ENCODE results near the gene SMAD7. TPM values are rescaled to one million over a fixed set of nuclear protein-coding genes. Genes with fewer than 3 reads are reported as not detected.

The SMAD7 gene
- total and polyA plus RNA-seq, 2 donors: 7.8 to 9.3 TPM

DNA sequence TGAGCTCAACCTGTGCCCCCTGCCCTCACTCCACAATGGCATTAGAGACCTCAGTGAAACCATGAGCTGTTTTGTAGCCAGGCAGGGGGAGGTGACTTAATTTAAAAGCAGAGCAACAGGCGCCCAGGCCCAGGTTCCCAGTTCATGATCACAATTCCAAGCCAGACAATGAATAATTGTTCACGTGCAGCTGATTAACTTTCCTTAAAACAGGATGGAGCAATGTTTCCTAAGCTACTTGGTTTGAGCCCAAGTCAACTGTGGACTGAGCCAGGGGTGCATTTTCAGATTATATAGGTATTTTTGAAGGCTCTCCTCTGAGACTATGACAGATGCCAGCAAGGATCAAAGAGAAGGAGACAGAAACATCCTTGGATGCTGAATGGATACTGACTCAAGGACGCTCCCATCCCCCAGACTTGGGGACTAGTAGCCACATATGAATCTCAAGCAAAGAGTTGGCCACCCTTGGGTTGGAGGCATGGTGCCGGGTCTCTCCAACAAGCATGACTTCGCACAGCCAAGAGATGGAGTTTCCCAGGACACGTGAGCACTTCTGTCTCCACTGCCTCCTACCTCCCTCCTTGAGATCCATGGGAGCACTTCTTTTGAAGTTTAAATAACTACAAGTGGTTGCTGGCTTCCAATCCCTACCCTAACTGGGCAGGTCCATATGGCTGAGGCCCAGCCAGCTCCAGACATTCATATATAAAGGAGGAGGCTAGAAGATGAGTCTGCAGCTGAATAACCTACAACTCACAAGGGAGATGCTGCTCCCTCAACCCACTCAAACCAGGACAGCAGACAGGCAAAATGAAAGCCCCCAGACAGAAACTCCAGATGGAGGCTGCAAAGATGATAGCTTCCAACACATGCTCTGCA, 12.7 kb downstream of the SMAD7 start:
- H3K27me3 ChIP-seq (ENCODE audit: control insufficient read depth in 2 of 2, insufficient read depth in 1 of 2, low read length in 1 of 2): peaks cover 44 to 84% of the 10 kb centered on the region in 2 donors
- peaks cover 0 to 3% of the 10 kb centered on the region in 2 donors for H3K9me3 ChIP-seq (ENCODE audit: control insufficient read depth in 2 of 2, insufficient read depth in 1 of 2, low read length in 1 of 2)
- H3K27ac ChIP-seq (ENCODE audit: low read depth in 1 of 2, low read length in 1 of 2): peak overlapping the region in 1 of 2 donors; percentile 5
- no peak for DNase-seq (ENCODE audit: low read depth in 6 of 9, low spot score in 9 of 9)
- H3K36me3 ChIP-seq (ENCODE audit: control insufficient read depth in 2 of 2, insufficient read depth in 2 of 2, low read length in 1 of 2): peaks cover 0 to 6% of the 10 kb centered on the region in 2 donors
- 97% methylated on average over 6 of the region's 6 CpGs for WGBS
- H3K4me3 ChIP-seq (ENCODE audit: low read length in 2 of 2): no peak overlapping the region
- H3K4me1 ChIP-seq (ENCODE audit: control insufficient read depth in 2 of 2, insufficient read depth in 2 of 2, low read length in 2 of 2): peaks cover 29 to 61% of the 10 kb centered on the region in 2 donors

DNA sequence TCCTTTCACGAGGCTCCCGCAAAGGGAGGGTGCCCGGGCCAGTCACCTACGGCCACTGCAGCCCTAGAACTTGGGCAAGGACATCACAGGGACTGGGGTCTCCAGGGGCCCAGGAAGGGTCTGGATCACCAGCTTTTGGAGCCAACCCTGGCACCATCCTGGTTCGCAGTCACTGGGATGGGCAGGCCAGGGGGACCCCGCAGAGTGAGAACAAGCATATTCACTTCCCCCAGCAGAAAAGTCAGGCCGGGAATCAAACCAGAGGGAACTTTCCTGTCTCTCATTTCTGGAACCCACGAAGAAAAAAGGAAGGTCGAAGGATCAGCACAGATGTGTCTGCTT, 15.4 kb downstream of the SMAD7 start:
- Histone ChIP-seq H3K27me3 (ENCODE audit: control insufficient read depth in 2 of 2, insufficient read depth in 1 of 2, low read length in 1 of 2) (peaks cover 28 to 81% of the 10 kb centered on the region in 2 donors), H3K9me3 (ENCODE audit: control insufficient read depth in 2 of 2, insufficient read depth in 1 of 2, low read length in 1 of 2) (peaks cover 0 to 3% of the 10 kb centered on the region in 2 donors), H3K4me3 (ENCODE audit: low read length in 2 of 2) (no peak overlapping the region), H3K4me1 (ENCODE audit: control insufficient read depth in 2 of 2, insufficient read depth in 2 of 2, low read length in 2 of 2) (peaks cover 17 to 54% of the 10 kb centered on the region in 2 donors), H3K36me3 (ENCODE audit: control insufficient read depth in 2 of 2, insufficient read depth in 2 of 2, low read length in 1 of 2) (no peaks in the 10 kb centered on the region), H3K27ac (ENCODE audit: low read depth in 1 of 2, low read length in 1 of 2) (no peak overlapping the region)
- DNase-seq (ENCODE audit: low read depth in 6 of 9, low spot score in 9 of 9): no peak
- WGBS: 92% methylated on average over 9 of the region's 9 CpGs

DNA sequence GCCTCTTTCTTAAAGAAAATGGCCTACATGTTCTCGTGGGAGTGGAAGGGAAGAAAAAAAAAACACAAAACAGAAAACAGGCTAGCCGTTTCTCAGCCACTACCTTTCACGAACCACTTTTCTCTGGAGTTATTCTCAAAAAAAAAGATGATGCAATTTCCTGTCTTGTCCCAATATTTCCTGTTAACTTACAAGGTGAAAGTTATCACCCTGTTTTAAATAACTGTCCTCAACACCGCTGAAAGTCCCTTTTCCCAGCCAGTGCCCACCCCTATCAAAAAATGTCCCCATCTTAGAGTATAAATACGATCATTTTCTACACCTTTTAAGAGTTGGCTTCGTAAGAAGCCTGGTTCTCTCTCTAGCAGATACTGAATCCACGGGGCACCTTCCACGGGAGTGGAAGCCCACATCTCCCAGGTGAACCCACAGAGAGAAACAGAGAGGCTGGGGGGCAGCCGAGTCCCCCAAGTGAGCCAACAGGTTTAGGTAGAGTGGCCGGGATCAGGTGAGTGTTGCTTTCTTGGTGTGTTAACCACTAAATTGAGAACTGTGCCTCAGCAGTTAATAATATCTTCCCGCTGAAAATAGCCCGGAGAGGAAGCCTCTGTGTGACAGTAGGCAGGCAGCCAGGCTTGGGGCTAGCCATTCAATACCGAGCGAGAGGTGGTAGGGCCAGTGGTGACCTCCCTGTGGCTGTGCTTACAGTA, 15.9 kb downstream of the SMAD7 start:
- peak in 1 of 9 donors; percentile 39 for DNase-seq (ENCODE audit: low read depth in 6 of 9, low spot score in 9 of 9)
- no peak overlapping the region for H3K4me3 ChIP-seq (ENCODE audit: low read length in 2 of 2)

DNA sequence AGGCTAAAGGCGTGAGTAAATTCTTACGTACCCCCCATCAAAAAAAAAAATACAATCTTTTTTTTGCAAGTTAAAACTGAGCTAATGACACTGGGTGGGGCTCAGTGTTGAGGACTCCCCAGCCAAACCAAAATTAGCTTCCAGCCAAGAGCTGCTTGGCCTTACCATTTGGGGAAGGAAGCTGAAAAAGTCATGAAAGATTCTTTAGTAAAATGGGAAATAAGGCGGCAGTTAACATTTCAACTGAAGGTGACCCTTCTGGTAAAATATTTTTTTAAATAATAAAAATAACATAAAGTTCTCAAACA, 16.4 kb downstream of the SMAD7 start:
- Histone ChIP-seq H3K4me3 (ENCODE audit: low read length in 2 of 2) (no peak overlapping the region), H3K36me3 (ENCODE audit: control insufficient read depth in 2 of 2, insufficient read depth in 2 of 2, low read length in 1 of 2) (no peaks in the 10 kb centered on the region), H3K4me1 (ENCODE audit: control insufficient read depth in 2 of 2, insufficient read depth in 2 of 2, low read length in 2 of 2) (peaks cover 13 to 49% of the 10 kb centered on the region in 2 donors), H3K9me3 (ENCODE audit: control insufficient read depth in 2 of 2, insufficient read depth in 1 of 2, low read length in 1 of 2) (peaks cover 0 to 3% of the 10 kb centered on the region in 2 donors), H3K27me3 (ENCODE audit: control insufficient read depth in 2 of 2, insufficient read depth in 1 of 2, low read length in 1 of 2) (peaks cover 21 to 74% of the 10 kb centered on the region in 2 donors), H3K27ac (ENCODE audit: low read depth in 1 of 2, low read length in 1 of 2) (peak overlapping the region in 1 of 2 donors; percentile 22)
- DNase-seq (ENCODE audit: low read depth in 6 of 9, low spot score in 9 of 9): no peak
- 54% methylated on average over 3 of the region's 3 CpGs for WGBS

More for the DNA sequence above, 15.9 kb downstream of the SMAD7 start:
- H3K27me3 ChIP-seq (ENCODE audit: control insufficient read depth in 2 of 2, insufficient read depth in 1 of 2, low read length in 1 of 2): peaks cover 25 to 79% of the 10 kb centered on the region in 2 donors
- 38% methylated on average over 14 of the region's 14 CpGs for WGBS
- H3K9me3 ChIP-seq (ENCODE audit: control insufficient read depth in 2 of 2, insufficient read depth in 1 of 2, low read length in 1 of 2): peaks cover 0 to 3% of the 10 kb centered on the region in 2 donors
- peaks cover 13 to 49% of the 10 kb centered on the region in 2 donors for H3K4me1 ChIP-seq (ENCODE audit: control insufficient read depth in 2 of 2, insufficient read depth in 2 of 2, low read length in 2 of 2)
- H3K27ac ChIP-seq (ENCODE audit: low read depth in 1 of 2, low read length in 1 of 2): peak overlapping the region; percentile 36 to 38
- no peaks in the 10 kb centered on the region for H3K36me3 ChIP-seq (ENCODE audit: control insufficient read depth in 2 of 2, insufficient read depth in 2 of 2, low read length in 1 of 2)

GRCh38 chr18:48933578-48934414, 17.0 kb downstream of the SMAD7 start:
- Histone ChIP-seq H3K36me3 (ENCODE audit: control insufficient read depth in 2 of 2, insufficient read depth in 2 of 2, low read length in 1 of 2) (no peaks in the 10 kb centered on the region), H3K4me1 (ENCODE audit: control insufficient read depth in 2 of 2, insufficient read depth in 2 of 2, low read length in 2 of 2) (peaks cover 14 to 51% of the 10 kb centered on the region in 2 donors), H3K9me3 (ENCODE audit: control insufficient read depth in 2 of 2, insufficient read depth in 1 of 2, low read length in 1 of 2) (peaks cover 0 to 3% of the 10 kb centered on the region in 2 donors), H3K27me3 (ENCODE audit: control insufficient read depth in 2 of 2, insufficient read depth in 1 of 2, low read length in 1 of 2) (peaks cover 19 to 71% of the 10 kb centered on the region in 2 donors), H3K4me3 (ENCODE audit: low read length in 2 of 2) (no peak overlapping the region), H3K27ac (ENCODE audit: low read depth in 1 of 2, low read length in 1 of 2) (peak overlapping the region in 1 of 2 donors; percentile 22)
- 92% methylated on average over 23 of the region's 23 CpGs for WGBS
- no peak for DNase-seq (ENCODE audit: low read depth in 6 of 9, low spot score in 9 of 9)

- H3K4me1 ChIP-seq (ENCODE audit: control insufficient read depth in 2 of 2, insufficient read depth in 2 of 2, low read length in 2 of 2): peaks cover 14 to 58% of the 10 kb centered on the region in 2 donors
- H3K9me3 ChIP-seq (ENCODE audit: control insufficient read depth in 2 of 2, insufficient read depth in 1 of 2, low read length in 1 of 2): peaks cover 0 to 3% of the 10 kb centered on the region in 2 donors
- H3K27ac ChIP-seq (ENCODE audit: low read depth in 1 of 2, low read length in 1 of 2): peak overlapping the region in 1 of 2 donors; percentile 46
- WGBS: 80% methylated on average over 10 of the region's 10 CpGs
- peaks cover 12 to 67% of the 10 kb centered on the region in 2 donors for H3K27me3 ChIP-seq (ENCODE audit: control insufficient read depth in 2 of 2, insufficient read depth in 1 of 2, low read length in 1 of 2)
- H3K36me3 ChIP-seq (ENCODE audit: control insufficient read depth in 2 of 2, insufficient read depth in 2 of 2, low read length in 1 of 2): no peaks in the 10 kb centered on the region
- no peak overlapping the region for H3K4me3 ChIP-seq (ENCODE audit: low read length in 2 of 2)
- no peak for DNase-seq (ENCODE audit: low read depth in 6 of 9, low spot score in 9 of 9)
Measured at GRCh38 chr18:48932822-48933510, 17.8 kb downstream of the SMAD7 start.

GRCh38 chr18:48932462-48932818, 18.3 kb downstream of the SMAD7 start:
- DNase-seq (ENCODE audit: low read depth in 6 of 9, low spot score in 9 of 9): no peak
- peak overlapping the region in 1 of 2 donors; percentile 46 for H3K27ac ChIP-seq (ENCODE audit: low read depth in 1 of 2, low read length in 1 of 2)
- WGBS: 60% methylated on average over 7 of the region's 7 CpGs

DNA sequence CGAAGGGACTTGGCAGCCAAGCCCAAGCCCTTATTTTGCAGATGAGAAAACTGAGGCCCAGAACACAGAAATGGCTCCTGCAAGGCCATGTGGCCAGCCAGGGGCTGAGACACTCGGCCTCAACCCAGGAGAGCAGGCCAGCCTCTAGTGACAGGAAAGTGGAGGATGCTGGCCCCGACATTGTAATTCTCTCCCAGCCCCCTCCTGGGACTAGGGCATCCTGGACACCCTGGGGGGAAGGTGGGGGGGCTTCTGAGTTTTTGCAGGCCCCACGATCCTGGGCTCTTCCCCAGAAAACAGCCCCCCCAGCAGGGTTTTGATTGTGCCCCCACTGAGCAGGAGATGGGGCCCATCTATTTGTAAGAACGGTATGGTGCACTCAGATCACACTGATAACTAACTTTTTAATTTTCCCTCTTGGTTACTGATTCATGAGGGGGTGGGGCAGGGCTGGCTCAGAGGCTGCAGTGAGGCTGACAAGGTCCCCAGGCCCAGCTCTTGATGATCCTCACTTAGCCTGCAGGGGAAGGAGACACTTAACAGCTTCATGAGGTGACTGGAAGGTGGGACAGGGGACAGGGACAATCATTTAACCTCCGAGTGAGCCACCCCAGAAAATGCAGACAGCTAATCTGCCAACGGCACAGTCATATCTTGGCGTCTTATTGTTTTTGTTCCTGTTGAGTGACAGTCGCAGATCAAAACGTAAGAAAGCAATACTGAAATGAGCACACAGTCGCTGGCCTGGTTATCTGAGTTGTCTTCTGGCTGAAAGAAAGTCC, 18.9 kb downstream of the SMAD7 start:
- peaks cover 0 to 3% of the 10 kb centered on the region in 2 donors for H3K9me3 ChIP-seq (ENCODE audit: control insufficient read depth in 2 of 2, insufficient read depth in 1 of 2, low read length in 1 of 2)
- peaks cover 4 to 67% of the 10 kb centered on the region in 2 donors for H3K27me3 ChIP-seq (ENCODE audit: control insufficient read depth in 2 of 2, insufficient read depth in 1 of 2, low read length in 1 of 2)
- no peaks in the 10 kb centered on the region for H3K36me3 ChIP-seq (ENCODE audit: control insufficient read depth in 2 of 2, insufficient read depth in 2 of 2, low read length in 1 of 2)
- WGBS: 89% methylated on average over 11 of the region's 11 CpGs
- H3K4me1 ChIP-seq (ENCODE audit: control insufficient read depth in 2 of 2, insufficient read depth in 2 of 2, low read length in 2 of 2): peaks cover 14 to 67% of the 10 kb centered on the region in 2 donors
- H3K4me3 ChIP-seq (ENCODE audit: low read length in 2 of 2): no peak overlapping the region
- peak overlapping the region in 1 of 2 donors; percentile 46 for H3K27ac ChIP-seq (ENCODE audit: low read depth in 1 of 2, low read length in 1 of 2)
- no peak for DNase-seq (ENCODE audit: low read depth in 6 of 9, low spot score in 9 of 9)

More at GRCh38 chr18:48932462-48932818, 18.3 kb downstream of the SMAD7 start:
- Histone ChIP-seq H3K9me3 (ENCODE audit: control insufficient read depth in 2 of 2, insufficient read depth in 1 of 2, low read length in 1 of 2) (peaks cover 0 to 3% of the 10 kb centered on the region in 2 donors), H3K27me3 (ENCODE audit: control insufficient read depth in 2 of 2, insufficient read depth in 1 of 2, low read length in 1 of 2) (peaks cover 7 to 67% of the 10 kb centered on the region in 2 donors), H3K4me3 (ENCODE audit: low read length in 2 of 2) (no peak overlapping the region), H3K4me1 (ENCODE audit: control insufficient read depth in 2 of 2, insufficient read depth in 2 of 2, low read length in 2 of 2) (peaks cover 14 to 63% of the 10 kb centered on the region in 2 donors), H3K36me3 (ENCODE audit: control insufficient read depth in 2 of 2, insufficient read depth in 2 of 2, low read length in 1 of 2) (no peaks in the 10 kb centered on the region)

Data from thymus (tissue), 11 donors.